HG03025 (cell line): Measurements from ENCODE around the gene AKR1C2.
"Not testable (repeated sequence)": the region's sequence is repeated elsewhere in the genome, so short reads cannot be mapped to it uniquely, and the experiment has no call there.

Source experiments
- ATAC-seq: cut with Tn5 transposase; IDR thresholded peaks from one replicate; pipeline ENCODE4 v1.9.1; 2021; ENCODE audit warnings: mild to moderate bottlenecking, moderate library complexity; ENCODE audit not compliant: unreplicated experiment, low FRiP score

Gene AKR1C2

DNA sequence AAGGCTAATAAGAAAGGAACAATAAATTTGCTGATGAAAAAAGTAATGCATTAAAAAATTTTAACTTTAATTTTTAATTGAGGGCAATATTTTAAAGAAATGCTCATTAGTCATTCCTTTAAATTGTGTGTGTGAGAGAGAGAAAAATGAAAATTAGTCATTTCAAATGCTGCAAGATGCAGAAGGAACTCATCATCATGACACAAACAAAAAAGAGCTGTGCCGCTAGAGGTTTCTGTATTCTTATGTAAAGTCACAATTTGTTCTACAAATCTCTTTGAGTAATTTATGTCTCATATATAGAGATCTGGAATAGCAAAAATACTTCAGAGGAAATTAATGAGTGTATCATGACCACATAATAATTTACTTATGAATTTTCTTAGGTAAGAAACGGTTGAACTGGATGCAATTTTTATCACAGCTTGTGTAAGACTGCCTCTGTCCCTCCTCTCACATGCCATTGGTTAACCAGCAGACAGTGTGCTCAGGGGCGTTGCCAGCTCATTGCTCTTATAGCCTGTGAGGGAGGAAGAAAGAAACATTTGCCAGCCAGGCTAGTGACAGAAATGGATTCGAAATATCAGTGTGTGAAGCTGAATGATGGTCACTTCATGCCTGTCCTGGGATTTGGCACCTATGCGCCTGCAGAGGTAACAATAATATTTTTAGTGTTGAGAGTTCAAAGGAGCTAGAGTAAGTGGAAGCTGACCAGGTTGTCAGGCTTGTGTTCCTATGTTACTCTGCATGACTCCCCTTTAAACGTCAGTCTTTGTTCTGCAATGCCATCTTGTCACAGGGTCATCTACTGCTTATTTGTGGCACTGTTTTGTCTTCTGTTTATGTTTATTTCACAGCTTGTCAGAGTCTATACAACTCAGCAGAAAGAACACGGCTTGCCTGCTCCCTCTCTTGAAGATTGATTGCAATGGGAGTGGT lies 40.5 kb downstream of the AKR1C2 start, which contains the start of gene AKR1C1:
AKR1C1 (plus strand) TSS at position 540 of the 939 bp plus-strand sequence; CDS start at position 570, 30 bp downstream.
- ATAC-seq, result not testable (repeated sequence)

DNA sequence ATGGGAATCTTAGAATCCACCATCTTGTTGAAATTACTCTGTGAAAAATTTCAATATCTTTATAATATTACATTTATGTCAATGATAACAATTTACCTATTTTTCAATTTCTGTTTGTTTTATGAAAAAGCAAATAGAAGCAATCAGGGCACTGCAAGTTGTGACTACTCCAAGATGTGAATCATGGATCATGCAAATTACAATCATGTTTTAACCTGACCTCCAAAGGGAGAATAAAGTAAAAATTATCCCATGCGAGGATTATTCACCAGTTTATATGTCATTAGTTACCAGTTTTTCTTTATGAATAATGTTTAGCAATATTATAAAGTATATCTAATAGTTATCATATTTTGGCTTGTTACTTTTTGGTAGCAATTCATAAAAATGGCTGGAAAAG lies 41.3 kb downstream of the AKR1C2 start:
- ATAC-seq, result not testable (repeated sequence)

DNA sequence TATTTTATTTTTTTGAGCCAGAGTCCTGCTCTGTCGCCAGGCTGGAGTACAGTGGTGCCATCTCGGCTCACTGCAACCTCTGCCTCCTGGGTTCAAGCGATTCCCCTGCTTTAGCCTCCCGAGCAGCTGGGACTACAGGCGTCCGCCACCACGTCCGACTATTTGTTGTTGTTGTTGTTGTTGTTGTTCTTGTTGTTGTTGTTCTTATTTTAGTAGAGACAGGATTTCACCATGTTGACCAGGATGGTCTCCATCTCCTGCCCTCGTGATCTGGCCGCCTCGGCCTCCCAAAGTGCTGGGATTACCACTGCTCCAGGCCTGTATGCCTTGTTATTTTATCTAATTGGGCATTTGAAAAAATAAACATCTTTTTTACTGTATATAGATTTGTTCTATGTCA lies 42.1 kb downstream of the AKR1C2 start:
- ATAC-seq, result not testable (repeated sequence)

DNA sequence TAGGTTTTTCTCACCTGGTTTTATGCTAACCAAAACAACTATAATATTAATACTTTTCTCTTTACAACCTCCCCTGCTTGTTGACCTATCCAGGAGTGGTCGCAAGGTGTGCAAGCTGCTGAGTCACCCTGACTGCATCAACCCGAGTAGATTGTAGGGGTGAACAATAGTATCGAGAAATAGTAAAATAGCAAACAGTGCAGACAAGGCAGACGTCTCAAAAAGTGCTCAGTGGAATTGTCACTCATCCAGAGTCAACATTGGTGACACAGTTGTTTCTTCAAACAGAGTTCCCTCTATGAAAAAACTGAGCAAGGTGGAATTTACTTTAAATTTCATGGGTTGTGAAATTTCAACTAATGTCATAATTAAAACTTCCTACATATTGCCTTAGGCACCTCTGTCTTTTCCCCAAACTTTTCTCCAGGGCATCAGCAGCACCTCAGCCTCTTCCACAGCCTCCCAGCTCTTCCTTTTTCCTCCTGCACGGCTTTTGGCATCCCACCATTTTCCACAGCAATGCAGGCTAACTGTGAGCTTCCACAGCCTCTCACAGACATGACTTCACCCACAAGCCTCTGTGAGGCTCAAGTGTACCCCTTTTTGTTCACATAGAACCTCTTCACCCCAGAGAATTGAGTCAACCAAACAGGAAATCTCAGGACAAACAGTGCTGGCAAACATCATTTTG lies 46.6 kb downstream of the AKR1C2 start:
- not testable (repeated sequence) for ATAC-seq

DNA sequence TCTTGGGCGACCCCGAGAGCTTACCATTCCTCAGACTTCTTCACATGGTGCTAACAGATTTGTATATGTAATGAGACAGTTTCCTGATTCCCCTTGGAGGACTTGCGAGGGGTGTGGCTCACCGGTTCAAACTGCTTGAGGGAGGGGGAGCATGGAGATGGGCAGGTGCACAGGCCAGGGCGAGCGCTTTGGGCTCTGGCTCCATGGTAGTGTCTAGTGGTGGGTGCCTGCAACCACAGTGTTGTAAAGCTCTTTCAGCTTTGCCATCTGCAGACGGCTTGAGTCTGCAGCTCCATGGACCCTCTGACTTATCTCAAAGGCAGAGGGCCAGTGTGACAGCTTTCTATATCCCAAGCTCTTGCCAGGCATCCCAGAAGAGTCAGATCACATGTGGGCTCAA lies 47.6 kb downstream of the AKR1C2 start:
- not testable (repeated sequence) for ATAC-seq

DNA sequence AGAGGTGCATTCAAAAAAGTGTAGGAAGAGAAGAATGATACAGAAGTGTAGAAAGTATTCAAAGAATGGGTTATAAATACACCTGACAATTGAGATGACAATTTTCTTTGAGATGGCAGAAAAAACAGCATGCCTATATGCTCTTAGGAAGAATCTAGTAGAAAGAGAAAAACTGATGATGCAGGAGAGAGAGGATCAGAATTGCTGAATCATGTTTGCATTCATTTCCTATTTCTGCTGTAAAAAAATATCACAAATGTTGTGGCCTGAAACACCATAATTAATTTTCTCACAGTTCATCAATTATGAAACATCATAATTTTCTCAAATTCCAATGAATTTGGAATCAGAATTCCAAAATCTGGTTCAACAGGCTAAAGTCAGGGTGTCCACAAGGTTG lies 50.3 kb downstream of the AKR1C2 start:
- no peak for ATAC-seq

DNA sequence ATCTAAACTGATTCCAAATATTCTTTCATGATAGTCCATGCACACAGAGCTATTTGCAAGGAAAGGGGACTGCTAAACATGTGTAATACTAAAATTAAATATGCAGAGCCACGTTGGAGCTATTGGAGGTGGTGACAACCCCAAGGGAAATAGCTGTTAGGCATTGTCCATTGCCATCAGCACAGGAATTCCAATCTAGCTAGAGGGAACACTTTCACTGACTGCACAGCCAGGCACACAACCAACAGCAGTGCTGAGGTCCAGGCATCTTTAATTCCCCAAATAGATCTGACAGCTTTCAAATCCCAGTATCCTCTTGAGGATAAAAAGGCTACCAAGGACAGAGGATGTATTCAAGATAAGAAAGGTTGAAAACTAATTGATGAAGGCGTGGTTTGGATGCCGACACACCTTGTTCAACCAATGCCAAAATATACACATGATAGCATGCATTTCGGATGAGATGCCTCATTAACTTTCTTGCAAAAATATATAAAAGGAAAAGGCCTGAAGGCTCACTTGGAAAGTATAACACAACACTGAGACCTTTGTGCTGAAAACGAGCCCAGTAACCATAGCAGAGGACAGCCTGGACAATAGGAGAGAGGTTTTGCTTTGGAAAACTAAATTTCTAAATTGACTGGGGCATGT lies 52.0 kb downstream of the AKR1C2 start:
- not testable (repeated sequence) for ATAC-seq

DNA sequence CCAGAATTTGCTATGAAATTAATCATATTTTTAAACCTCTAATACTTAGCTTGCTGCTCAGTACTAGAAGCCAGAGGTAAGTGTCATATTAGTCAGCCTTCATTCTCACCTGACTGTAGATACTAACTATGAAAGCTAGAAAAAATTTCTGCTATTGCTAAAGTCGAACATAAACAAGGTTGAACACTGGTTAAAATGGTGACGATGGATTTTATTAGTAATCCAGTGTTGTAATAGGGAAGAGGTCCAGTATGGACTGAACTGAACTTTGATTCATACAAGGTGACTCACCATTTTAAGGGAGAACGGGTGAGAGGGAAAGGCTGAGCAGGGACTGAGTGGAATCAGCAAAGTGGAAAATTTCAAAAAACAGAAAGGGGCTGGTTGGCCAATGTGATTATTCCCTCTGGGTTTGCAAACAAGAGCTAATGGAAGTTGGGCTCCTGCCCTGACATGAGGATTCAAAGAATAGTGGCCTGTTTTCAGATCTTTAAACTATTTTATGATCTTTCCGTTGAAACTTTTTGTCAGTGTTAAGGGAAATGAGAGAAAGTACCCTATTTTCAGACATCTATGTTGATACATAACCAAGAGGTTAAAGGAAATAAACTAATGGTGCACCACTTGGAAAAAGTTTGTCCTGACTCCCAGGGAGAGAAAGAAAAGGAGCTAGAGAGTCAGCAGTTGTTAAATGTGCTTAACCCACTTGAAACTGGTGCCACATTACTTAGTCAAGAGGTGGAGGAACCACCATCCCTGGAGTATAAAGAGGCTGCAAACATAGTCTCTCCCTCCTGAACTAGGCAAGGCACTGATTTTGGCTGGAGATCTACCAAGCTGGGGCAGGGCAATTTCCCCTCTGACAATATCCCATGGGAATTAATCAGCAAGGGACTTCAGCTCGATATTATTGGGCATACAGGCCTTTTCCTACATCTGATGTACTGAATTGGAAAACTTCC lies 55.7 kb downstream of the AKR1C2 start:
- ATAC-seq, result no peak

DNA sequence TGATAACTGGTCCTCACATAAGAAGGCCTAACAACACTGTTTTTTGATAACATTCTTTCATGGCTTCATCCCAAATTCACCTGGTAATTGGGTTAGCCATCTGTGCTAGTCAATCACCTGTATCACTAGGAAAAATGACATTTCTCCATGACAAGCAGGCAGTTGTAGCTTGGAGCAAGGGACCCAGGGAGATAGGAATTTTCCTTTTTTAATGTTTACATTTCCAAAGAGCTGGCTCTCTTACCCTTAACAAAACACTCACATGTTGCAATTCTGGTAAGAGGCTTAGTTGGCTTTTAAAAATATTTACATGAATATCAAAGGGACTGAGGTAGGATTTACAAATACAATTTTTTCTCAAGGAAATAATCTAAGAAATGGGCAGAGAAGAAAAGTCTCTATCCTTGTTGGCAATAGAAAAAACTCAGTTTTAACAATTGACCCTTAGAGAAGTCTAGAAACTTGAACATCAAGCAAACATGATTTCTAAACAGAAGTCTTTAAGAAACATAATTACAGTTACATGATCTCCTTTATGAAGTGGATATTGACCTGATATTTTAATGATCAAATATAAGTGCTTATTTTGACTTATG lies 56.5 kb downstream of the AKR1C2 start:
- no peak for ATAC-seq

DNA sequence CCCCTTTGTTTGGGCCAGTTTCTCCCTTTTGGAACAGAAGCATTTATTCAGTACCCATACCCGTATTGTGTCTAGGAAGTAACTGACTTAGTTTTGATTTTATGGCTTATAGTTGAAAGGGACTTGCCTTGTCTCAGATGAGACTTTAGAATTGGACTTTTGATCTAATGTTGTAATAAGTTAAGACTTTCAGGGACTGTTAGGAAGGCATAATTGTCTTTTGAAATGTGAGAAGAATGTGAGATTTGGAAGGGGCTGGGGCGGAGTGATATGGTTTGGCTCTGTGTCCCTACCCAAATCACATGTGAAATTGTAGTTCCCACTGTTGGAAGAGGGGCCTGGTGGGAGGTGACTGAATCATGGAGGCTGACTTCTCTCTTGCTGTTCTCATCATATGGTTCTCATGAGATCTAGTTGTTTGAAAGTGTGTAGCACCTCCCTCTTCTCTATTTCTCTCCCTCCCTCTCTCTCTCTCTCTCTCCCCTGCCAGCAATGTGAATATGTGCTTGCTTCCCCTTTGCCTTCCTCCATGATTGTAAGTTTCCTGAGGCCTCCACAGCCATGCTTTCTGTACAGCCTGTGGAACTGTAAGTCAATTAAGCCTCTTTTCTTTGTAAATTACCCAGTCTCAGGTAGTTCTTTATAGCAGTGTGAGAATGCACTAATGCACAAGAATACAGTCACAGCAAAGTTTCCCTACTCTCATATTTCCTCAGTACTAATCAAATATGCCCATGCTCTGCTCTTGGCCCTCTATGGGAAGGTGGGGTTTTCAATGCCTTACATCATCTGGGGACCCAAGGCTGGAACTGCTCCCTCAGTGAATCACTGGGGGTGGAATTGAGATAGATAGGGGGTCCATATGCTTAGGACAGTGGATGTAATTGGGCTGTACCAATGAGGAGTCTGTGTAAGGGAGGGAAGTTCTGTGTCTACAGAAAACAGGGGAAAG lies 57.6 kb downstream of the AKR1C2 start:
- ATAC-seq, result no peak

DNA sequence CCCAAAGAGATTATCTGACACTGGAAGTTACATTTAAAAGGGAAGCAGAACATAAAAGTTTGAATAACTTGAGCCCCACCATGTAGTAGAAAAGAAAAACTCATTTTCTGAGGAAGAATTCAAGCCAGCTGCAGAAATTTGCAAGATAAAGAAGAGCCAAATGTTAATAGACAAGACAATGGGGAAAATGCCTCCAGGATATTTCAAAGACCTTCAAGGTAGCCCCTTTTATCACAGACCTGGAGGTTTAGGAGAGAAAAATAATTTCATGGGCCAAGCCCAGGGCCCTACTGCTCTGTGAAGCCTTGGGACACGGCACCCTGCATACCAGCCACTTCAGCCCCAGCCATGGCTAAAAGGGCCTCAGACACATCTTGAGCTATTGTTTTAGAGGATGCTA lies 58.8 kb downstream of the AKR1C2 start:
- ATAC-seq, result no peak

DNA sequence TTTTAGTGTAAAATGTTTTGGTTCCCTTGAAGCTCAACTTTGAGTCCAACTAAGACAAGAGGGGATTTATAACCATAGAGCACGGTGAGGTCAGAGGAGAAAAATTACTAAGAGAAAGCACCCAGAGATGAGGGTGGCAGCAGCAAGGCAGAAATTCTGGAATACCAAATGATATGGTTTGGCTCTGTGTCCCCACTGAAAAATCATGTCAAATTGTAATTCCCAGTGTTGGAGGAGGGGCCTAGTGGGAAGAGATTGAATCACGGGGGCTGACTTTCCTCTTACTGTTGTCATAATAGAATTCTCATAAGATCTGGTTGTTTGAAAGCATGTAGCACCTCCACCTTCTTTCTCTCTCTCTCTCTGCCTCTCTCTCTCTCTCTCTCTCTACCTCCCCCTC lies 59.8 kb downstream of the AKR1C2 start:
- ATAC-seq, result no peak

DNA sequence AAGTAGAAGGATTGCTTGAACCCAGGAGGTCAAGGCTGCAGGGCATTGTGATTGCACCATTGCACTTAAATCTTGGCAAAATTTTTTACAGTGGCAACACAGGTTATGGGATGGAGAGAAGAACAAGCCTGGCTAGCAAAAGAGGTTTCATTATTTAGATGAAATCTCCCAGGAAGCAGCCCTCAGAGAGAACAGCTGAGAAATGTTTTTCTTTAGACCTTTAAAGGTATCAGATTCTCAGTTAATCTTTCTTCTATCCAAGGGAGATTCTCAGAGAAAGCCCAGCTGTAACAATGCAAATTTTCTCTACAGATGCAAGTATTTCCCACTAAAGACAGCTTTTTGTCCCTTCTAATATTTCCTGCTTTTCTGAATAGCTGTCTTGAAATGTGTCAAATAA lies 60.2 kb downstream of the AKR1C2 start:
- ATAC-seq, result not testable (repeated sequence)

DNA sequence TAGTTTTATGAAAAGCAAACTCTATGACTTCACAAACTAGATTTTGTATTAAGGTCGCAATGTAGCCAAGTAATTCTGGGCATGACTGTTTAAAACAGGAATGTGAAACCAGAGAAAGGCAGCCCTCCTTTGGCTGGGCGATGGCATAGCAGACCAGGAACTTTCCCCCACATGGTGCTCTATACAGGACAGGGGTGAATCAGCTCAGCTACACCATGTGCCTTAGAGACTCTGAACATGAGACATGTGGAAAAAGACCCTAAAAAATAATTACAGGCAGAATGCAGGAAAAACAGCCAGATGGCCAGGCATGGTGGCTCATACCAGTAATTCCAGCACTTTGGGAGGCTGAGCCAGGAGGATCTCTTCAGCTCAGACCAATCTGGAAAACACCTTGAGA lies 60.7 kb downstream of the AKR1C2 start:
- ATAC-seq, result not testable (repeated sequence)

DNA sequence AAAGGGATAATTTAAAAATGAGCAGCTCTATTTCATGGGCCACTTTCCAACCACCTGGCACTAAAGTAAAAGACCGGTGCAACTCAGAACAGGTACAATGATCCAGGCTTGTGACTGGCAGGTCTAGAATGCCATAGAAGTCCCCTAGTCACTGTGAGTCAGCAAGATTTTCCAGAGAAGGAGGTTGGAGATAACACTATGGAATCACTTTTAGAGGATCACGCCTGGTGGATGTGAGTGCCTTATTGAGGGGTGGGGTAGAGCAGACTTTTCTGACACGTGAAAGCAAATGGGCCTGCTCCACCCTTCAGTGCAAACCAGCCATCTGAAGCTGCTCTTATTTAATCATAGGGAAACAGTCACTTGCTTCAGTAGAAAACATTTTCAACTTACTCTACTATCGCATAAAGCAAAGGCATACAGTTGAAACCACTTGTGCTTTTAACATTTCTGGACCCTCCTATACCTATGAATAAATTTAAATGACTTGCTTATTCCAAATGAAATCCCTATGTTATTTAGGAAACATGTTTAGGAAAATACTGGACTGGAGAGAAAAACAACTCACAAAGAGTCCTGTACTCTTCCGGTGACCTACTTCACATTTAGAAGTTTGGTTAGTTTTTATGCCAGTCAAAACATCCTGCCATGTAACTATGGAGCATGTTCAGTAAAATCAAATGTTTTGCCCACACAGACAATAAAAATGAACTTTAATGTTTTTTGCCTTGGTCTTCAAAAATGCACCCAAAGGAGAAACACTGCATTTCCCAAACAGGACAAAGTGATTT lies 61.9 kb downstream of the AKR1C2 start:
- ATAC-seq, result no peak

DNA sequence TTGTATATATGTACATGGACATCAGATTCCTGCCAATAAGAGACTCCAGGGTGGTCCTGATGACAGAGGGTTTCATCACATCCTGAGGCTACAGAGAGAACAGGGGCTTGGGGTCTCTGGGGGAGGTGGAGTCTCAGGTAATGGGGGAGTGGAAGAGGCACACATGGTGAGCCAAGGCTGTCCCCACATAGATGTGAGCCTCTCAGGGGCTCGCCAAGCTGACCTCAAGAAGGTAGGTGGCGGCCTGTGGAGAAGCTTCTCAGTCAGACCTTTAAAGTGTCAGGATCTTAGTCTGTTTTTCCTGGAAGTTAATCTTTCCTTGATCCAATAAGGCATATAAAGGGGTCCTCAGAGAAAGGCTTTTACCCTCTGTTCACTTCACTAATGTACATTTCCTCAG lies 62.7 kb downstream of the AKR1C2 start:
- ATAC-seq, result not testable (repeated sequence)

DNA sequence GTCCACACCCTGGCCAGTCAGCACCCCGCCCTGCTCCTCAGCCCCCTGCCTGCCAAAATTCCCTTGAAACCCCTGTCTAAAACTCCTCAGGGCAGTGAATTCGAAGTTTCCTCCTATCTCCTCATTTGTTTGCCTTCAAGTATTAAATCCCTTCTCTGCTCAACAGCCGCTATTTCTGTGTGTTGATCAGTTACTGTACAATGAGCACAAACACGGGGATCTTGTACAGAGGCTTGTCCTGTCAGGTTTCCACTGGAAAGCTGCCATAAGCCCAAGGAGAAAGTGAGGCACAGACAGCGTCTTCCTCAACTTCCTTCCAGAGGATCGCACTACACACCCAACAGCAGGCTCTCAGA lies 63.6 kb downstream of the AKR1C2 start:
- not testable (repeated sequence) for ATAC-seq
